ENCODE measurements around the gene POLR3H.
A peak's percentile ranks its signal among the peaks of the same experiment; 100 is the strongest.

- TF ChIP-seq, protein P1, sequence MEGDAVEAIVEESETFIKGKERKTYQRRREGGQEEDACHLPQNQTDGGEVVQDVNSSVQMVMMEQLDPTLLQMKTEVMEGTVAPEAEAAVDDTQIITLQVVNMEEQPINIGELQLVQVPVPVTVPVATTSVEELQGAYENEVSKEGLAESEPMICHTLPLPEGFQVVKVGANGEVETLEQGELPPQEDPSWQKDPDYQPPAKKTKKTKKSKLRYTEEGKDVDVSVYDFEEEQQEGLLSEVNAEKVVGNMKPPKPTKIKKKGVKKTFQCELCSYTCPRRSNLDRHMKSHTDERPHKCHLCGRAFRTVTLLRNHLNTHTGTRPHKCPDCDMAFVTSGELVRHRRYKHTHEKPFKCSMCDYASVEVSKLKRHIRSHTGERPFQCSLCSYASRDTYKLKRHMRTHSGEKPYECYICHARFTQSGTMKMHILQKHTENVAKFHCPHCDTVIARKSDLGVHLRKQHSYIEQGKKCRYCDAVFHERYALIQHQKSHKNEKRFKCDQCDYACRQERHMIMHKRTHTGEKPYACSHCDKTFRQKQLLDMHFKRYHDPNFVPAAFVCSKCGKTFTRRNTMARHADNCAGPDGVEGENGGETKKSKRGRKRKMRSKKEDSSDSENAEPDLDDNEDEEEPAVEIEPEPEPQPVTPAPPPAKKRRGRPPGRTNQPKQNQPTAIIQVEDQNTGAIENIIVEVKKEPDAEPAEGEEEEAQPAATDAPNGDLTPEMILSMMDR (IDR thresholded peaks at IDR 0.05 in 2 of 3, conservative IDR thresholded peaks at IDR 0.05 in 1 of 3; ENCODE audit: control insufficient read depth in 2 of 3, extremely low read depth in 1 of 3, insufficient read depth in 1 of 3, low read depth in 3 of 3, low read length in 3 of 3): no peak
- no peak for TF ChIP-seq KDM1A (IDR thresholded peaks at IDR 0.05; ENCODE audit: borderline replicate concordance)
- TF ChIP-seq RB1 (IDR thresholded peaks at IDR 0.05; ENCODE audit: borderline replicate concordance): no peak
- no peak for TF ChIP-seq MAX (IDR thresholded peaks at IDR 0.05; ENCODE audit: low read depth, low read length)
- no peak for TF ChIP-seq RELA (IDR thresholded peaks at IDR 0.05; ENCODE audit: borderline replicate concordance, partially characterized antibody)
- no peak for TF ChIP-seq FOXM1 (IDR thresholded peaks at IDR 0.05; ENCODE audit: low read depth, low read length)
- peak; percentile 39; the same call in 1 of the 2 replicates for TF ChIP-seq POLR2A (IDR thresholded peaks at IDR 0.05; ENCODE audit: low read depth, low read length)
- no peak for TF ChIP-seq SIX5 (IDR thresholded peaks at IDR 0.05; ENCODE audit: low read depth, low read length, severe bottlenecking)
- TF ChIP-seq CHD4 (IDR thresholded peaks at IDR 0.05): no peak
- TF ChIP-seq, protein P2, sequence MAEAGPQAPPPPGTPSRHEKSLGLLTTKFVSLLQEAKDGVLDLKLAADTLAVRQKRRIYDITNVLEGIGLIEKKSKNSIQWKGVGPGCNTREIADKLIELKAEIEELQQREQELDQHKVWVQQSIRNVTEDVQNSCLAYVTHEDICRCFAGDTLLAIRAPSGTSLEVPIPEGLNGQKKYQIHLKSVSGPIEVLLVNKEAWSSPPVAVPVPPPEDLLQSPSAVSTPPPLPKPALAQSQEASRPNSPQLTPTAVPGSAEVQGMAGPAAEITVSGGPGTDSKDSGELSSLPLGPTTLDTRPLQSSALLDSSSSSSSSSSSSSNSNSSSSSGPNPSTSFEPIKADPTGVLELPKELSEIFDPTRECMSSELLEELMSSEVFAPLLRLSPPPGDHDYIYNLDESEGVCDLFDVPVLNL (IDR thresholded peaks at IDR 0.05; ENCODE audit: low read depth, low read length): no peak
- no peak for TF ChIP-seq POLR2AphosphoS5 (IDR thresholded peaks at IDR 0.05; ENCODE audit: low read length)
- no peak for TF ChIP-seq MYC (IDR thresholded peaks at IDR 0.05; ENCODE audit: insufficient read depth, insufficient read length, insufficient replicate concordance, low read length, severe bottlenecking)
- TF ChIP-seq FOXK2 (IDR thresholded peaks at IDR 0.05): no peak
- no peak for TF ChIP-seq SP1 (IDR thresholded peaks at IDR 0.05; ENCODE audit: low read depth, low read length)
Observed at GRCh38 chr22:41537203-41537602, 7.1 kb downstream of the POLR3H start.

Data from GM12878 (cell line).